Upper lobe of right lung (tissue), 1 donor: ENCODE results near the gene ATXN2L. TPM values are rescaled to one million over a fixed set of nuclear protein-coding genes. Genes with fewer than 3 reads are reported as not detected.

Source experiments
- ATAC-seq: fragments of 200-7000 bp; cut with Tn5 transposase; one replicate; pipeline ENCODE4 v1.9.1; 2020; ENCODE audit warnings: mild to moderate bottlenecking, moderate library complexity
- DNase-seq: peaks from one replicate; pipeline ENCODE4 v3.0.0-alpha.2; 2020
- H3K27ac ChIP-seq: fragments of 200-600 bp; one replicate; pipeline ENCODE4 v1.8.0; 2022
- H3K27me3 ChIP-seq: fragments of 200-600 bp; one replicate; pipeline ENCODE4 v1.8.0; 2022; ENCODE audit warnings: mild to moderate bottlenecking
- H3K36me3 ChIP-seq: fragments of 200-600 bp; one replicate; pipeline ENCODE4 v1.8.0; 2022
- H3K4me1 ChIP-seq: fragments of 200-600 bp; one replicate; pipeline ENCODE4 v1.8.0; 2022
- H3K4me3 ChIP-seq: fragments of 200-600 bp; one replicate; pipeline ENCODE4 v1.8.0; 2022; ENCODE audit warnings: mild to moderate bottlenecking
- H3K9me3 ChIP-seq: fragments of 200-600 bp; one replicate; pipeline ENCODE4 v1.8.0; 2022
- intact Hi-C: fragments of 100-400 bp; cut with DNase I; formaldehyde crosslinking; loops from one replicate; pipeline ENCODE4 v1.11.0; 2022
- total RNA-seq: library from RNA; stranded (reverse); fragmentation: NEBNext Ultra II Directional; extraction: Animal tissue kit (Norgen Biotek cat#: 25700); gene quantifications from one replicate; pipeline ENCODE4 v1.2.1, GENCODE V29; 2021
- TF ChIP-seq, protein P1 (sequence below): fragments of 200-600 bp; IDR thresholded peaks from one replicate; pipeline ENCODE4 v1.8.0; 2022; ENCODE audit warnings: antibody characterized with exemption
- donor health status: DM: no; HTN: yes; CAD: no; lungs with severe emphysema.

ATXN2L gene
- total RNA-seq, 1 donor from 2014 or later, result 118 TPM

- Histone ChIP-seq H3K4me1 (peaks cover 16% of the 10 kb centered on the region), H3K4me3 (no peak overlapping the region), H3K27ac (no peak overlapping the region), H3K36me3 (peaks cover 47% of the 10 kb centered on the region), H3K27me3 (no peaks in the 10 kb centered on the region), H3K9me3 (no peaks in the 10 kb centered on the region)
- intact Hi-C loops, result no loop called here
- no peak for ATAC-seq
- TF ChIP-seq, protein P1, sequence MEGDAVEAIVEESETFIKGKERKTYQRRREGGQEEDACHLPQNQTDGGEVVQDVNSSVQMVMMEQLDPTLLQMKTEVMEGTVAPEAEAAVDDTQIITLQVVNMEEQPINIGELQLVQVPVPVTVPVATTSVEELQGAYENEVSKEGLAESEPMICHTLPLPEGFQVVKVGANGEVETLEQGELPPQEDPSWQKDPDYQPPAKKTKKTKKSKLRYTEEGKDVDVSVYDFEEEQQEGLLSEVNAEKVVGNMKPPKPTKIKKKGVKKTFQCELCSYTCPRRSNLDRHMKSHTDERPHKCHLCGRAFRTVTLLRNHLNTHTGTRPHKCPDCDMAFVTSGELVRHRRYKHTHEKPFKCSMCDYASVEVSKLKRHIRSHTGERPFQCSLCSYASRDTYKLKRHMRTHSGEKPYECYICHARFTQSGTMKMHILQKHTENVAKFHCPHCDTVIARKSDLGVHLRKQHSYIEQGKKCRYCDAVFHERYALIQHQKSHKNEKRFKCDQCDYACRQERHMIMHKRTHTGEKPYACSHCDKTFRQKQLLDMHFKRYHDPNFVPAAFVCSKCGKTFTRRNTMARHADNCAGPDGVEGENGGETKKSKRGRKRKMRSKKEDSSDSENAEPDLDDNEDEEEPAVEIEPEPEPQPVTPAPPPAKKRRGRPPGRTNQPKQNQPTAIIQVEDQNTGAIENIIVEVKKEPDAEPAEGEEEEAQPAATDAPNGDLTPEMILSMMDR, result no peak
- DNase-seq, result no peak
Measured at GRCh38 chr16:28842696-28843095, 19.9 kb downstream of the ATXN2L start.

GRCh38 chr16:28843766-28844165 lies 21.0 kb downstream of the ATXN2L start:
- Histone ChIP-seq H3K27me3 (no peaks in the 10 kb centered on the region), H3K36me3 (peaks cover 42% of the 10 kb centered on the region), H3K4me3 (no peak overlapping the region), H3K27ac (no peak overlapping the region), H3K4me1 (peaks cover 16% of the 10 kb centered on the region), H3K9me3 (no peaks in the 10 kb centered on the region)
- TF ChIP-seq, protein P1, result no peak
- intact Hi-C loops, result no loop called here
- ATAC-seq (no peak), DNase-seq (no peak)

GRCh38 chr16:28844226-28844885 lies 21.6 kb downstream of the ATXN2L start:
- intact Hi-C loops, result no loop called here
- no peak overlapping the region for H3K27ac ChIP-seq
- H3K9me3 ChIP-seq, result no peaks in the 10 kb centered on the region

DNA sequence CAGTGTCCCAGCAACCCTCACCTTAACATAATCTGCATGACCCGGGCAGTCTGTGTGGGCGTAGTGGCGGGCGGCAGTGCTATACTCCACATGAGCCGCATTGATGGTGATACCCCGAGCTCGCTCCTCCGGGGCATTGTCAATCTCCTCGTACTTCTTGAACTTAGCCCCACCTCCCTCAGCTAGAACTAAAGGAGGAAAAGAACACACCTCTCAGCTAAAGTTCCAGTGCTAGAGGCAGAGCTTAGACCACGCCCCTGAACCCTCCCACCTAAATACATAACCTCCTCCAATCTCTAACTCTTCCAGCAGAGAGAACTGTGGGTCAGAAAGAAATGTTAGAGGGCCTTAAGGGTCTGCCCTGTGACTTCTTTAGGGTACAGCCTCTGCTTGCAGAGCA lies 22.5 kb downstream of the ATXN2L start:
- peak; percentile 25 for ATAC-seq

More at GRCh38 chr16:28844226-28844885, 21.6 kb downstream of the ATXN2L start:
- H3K4me1 ChIP-seq, result peaks cover 16% of the 10 kb centered on the region
- H3K4me3 ChIP-seq, result no peak overlapping the region
- H3K36me3 ChIP-seq, result peaks cover 42% of the 10 kb centered on the region
- no peaks in the 10 kb centered on the region for H3K27me3 ChIP-seq
- ATAC-seq (no peak), DNase-seq (no peak)
- TF ChIP-seq, protein P1, result no peak

DNA sequence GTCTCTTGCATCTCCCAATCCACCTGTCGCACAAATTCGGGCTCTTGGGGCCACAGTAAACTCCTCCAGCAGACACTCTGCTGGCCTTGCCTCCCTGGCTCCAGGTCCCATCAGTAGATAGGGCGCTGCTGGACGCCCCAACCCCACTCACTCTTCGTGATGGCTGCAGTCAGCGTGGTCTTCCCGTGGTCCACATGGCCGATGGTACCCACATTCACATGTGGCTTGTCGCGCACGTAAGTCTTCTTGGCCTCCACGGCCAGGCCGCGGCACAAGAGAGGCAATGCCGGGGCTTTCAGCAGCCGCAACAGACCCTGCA lies 22.9 kb downstream of the ATXN2L start:
- TF ChIP-seq, protein P1, result no peak
- Histone ChIP-seq H3K27ac (peak overlapping the region; percentile 89), H3K9me3 (no peaks in the 10 kb centered on the region), H3K4me3 (peak overlapping the region; percentile 76), H3K27me3 (no peaks in the 10 kb centered on the region), H3K4me1 (peaks cover 16% of the 10 kb centered on the region), H3K36me3 (peaks cover 40% of the 10 kb centered on the region)
- ATAC-seq, result no peak
- intact Hi-C loops, result no loop called here
- no peak for DNase-seq

More for the DNA sequence above, 22.5 kb downstream of the ATXN2L start:
- no peaks in the 10 kb centered on the region for H3K9me3 ChIP-seq
- H3K27ac ChIP-seq, result peak overlapping the region; percentile 89
- H3K36me3 ChIP-seq, result peaks cover 42% of the 10 kb centered on the region
- DNase-seq, result no peak
- intact Hi-C loops, result no loop called here
- H3K27me3 ChIP-seq, result no peaks in the 10 kb centered on the region
- H3K4me1 ChIP-seq, result peaks cover 16% of the 10 kb centered on the region
- TF ChIP-seq, protein P1, result no peak
- peak overlapping the region; percentile 76 for H3K4me3 ChIP-seq
